Astrocyte of the spinal cord (primary cell): ENCODE results near the gene RPTOR.

Experiments
- DNase-seq: peaks from one replicate; pipeline ENCODE4 v3.0.0; 2011; ENCODE audit warnings: low read depth, low spot score
- H3K4me3 ChIP-seq: 2 replicates; pipeline ENCODE4 v1.5.1; 2011; ENCODE audit warnings: low read depth, mild to moderate bottlenecking, low read length, moderate library complexity
- in situ Hi-C: cut with HindIII; loops from 2 replicates; pipeline ENCODE4 v1.10.0; 2017; ENCODE audit warnings: low sequenced_read_pairs
- TF ChIP-seq, protein P1 (sequence below): IDR thresholded peaks from 2 replicates; pipeline ENCODE4 v1.5.1; 2012; ENCODE audit warnings: low read depth, mild to moderate bottlenecking, low read length, inconsistent platforms

Gene RPTOR

DNA sequence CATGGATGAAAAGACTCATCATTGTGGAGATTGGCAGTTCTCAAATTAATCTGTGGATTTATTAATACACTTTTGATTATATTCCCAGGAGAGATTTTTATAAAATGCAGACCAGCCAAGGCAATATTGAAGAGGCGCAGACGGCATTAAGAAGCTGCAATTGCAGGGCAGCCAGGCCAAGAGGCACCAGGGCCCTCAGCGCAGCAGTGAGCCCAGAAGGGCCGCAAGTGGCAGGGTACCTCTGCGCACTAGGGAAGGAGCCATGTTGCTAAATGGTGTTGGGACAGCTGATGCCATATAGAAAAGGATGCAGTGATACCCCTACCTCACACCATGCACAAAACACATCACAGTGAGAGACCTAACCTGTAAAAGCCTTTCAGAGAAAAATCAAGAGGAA, 410.4 kb downstream of the RPTOR start:
- DNase-seq, result no peak
- in situ Hi-C loops, result no loop called here
- no peak overlapping the region for H3K4me3 ChIP-seq
- TF ChIP-seq, protein P1, sequence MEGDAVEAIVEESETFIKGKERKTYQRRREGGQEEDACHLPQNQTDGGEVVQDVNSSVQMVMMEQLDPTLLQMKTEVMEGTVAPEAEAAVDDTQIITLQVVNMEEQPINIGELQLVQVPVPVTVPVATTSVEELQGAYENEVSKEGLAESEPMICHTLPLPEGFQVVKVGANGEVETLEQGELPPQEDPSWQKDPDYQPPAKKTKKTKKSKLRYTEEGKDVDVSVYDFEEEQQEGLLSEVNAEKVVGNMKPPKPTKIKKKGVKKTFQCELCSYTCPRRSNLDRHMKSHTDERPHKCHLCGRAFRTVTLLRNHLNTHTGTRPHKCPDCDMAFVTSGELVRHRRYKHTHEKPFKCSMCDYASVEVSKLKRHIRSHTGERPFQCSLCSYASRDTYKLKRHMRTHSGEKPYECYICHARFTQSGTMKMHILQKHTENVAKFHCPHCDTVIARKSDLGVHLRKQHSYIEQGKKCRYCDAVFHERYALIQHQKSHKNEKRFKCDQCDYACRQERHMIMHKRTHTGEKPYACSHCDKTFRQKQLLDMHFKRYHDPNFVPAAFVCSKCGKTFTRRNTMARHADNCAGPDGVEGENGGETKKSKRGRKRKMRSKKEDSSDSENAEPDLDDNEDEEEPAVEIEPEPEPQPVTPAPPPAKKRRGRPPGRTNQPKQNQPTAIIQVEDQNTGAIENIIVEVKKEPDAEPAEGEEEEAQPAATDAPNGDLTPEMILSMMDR, result no peak

DNA sequence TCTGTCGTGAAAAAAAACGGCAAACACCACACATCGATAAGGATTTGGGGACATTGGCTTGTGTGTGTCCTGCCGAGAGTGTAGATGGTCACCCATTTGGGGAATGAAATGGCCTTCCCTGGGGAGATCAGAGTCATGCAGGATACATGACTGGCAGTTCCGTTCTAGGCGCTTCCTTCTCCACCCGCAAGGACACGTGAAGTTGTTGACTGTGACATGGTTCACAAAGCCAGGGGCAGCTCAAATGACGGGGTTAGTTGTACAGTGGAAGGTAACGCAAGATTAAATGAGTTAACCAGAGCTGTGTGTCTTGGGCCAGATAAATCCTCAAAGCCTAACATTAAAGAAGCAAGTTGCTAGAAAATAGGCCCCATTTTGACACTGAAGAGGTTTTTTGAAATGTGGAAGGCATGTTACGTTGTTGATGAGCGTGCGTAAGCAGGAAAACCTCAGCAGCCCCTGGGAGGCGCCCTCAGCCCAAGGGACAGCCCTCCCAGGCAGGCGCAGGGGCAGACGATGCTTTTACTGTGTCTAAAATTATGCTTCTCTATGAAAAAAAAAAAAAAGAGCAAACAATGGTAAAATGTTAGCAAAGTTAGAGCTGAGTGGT, 411.1 kb downstream of the RPTOR start:
- in situ Hi-C loops, result no loop called here
- no peak for DNase-seq
- H3K4me3 ChIP-seq, result no peak overlapping the region
- TF ChIP-seq, protein P1, result no peak

DNA sequence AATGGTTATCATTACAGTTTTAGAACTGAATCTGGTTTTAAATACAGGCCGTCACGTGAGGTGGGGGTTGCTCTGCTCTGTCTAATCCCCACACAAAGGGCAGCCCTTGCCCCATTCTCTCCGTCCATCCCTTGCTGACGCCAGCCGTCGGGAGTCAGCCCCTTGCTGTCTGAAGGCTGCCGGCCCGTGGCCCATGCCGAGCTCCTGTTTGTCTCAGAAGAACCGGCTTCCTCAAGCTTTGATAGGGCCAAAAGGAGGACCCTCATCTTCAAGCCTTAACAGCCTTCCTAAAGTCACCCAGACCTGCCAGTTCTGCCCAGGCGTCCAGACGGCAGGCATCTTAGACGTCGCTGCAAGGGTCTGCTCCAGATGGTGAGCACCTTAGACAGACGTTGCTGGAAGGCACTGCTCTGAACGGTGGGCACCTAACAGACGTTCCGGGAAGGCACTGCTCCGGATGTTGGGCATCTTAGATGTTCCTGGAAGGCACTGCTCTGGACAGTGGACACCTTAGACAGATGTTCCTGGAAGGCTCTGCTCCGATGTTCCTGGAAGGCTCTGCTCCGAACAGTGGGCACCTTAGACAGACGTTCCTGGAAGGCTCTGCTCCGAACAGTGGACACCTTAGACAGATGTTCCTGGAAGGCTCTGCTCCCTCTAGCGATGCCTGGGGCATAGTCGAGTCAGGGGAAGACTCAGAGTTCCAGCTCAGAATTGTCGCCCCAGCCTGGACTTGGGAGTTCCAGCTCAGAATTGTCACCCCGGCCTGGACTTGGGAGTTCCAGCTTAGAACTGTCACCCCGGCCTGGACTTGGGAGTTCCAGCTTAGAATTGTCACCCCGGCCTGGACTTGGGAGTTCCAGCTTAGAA, 411.9 kb downstream of the RPTOR start:
- H3K4me3 ChIP-seq, result no peak overlapping the region
- TF ChIP-seq, protein P1, result no peak
- DNase-seq, result no peak
- in situ Hi-C loops, result no loop called here

DNA sequence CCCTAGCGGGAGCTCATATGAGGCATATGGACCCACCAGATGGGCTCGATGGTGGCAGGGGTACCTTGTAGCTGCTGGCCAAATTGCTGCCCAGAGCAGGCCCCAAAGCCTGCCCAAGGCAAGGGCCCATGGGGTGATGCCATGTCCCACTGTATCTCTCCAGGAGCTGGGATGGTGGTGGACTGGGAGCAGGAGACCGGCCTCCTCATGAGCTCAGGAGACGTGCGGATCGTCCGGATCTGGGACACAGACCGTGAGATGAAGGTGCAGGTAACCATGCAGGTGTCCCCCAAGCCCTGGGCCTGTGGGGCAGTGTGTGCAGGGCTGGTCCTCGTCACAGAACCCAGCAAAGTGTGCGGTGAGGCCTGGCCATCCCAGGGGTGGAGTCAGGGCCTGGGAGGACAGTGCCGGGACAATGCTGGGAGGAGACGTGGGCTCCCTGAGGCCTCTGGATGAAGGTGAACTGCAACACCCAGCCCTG, 412.9 kb downstream of the RPTOR start:
- in situ Hi-C loops, result no loop called here
- TF ChIP-seq, protein P1, result no peak
- H3K4me3 ChIP-seq, result no peak overlapping the region
- DNase-seq, result no peak

DNA sequence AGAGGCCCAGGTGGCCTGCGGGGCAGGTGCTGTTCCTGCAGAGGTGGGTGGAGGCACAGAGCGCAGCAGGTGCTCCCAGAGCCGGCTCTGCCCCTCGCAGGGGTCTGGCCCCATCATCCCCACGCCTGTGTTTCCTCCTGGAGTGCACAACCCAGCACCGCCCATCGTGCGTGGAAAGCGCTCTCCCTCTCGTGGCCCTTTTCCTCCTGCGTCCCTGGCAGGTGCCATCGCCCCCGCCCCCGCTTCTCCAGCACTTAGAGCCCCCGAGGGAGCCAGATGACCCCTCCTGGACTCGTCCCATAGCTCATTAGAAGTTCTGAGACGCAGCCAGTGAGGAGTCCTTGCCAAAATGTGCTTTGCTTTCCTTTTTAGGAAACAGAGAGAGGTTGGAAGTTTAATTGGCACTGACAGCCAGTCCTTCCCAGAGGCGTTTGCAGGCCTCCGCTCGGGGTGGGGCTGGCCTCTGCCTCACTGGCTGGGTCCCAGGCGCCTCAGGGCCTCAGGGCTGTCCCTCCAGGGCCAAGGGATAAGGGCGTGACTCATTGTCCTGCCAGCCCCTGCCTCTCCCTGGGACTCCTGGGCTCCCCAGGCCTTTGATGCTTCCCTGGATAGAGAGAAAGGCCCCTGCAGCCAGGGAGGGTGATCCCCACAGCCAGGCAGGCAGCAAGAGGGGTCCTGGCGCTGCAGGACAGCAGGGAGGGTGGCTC, 414.8 kb downstream of the RPTOR start:
- TF ChIP-seq, protein P1, result no peak
- in situ Hi-C loops, result no loop called here
- DNase-seq, result peak; percentile 52
- H3K4me3 ChIP-seq, result no peak overlapping the region

DNA sequence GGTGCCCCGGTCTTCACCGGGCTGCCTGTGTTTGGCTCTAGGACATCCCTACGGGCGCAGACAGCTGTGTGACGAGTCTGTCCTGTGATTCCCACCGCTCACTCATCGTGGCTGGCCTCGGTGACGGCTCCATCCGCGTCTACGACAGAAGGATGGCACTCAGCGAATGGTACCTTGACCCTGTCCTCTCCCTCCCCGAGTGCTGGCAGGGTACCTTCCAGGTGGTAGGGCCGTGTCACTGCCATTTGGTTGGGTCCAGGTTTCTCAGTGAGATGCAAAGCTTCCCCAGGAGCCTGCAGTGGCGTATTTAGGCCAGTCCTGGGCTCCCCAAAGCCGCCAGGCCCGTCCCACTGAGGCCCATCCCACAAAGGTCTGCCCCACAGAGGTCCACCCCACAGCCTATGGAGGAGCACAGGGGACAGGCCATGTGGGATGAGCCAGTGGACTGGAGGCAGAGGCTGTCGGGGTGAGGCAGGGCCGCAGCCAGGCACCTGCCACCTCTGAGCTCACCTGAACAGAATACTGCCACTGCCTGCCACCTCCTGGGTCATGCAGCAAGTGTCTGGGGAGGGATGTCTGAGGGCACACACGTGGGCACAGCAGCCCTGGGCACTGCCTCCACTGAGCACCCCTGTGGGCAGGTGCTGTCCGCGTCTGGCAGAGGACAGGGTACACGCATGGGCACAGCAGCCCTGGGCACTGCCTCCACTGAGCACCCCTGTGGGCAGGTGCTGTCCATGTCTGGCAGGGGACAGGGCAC, 415.6 kb downstream of the RPTOR start:
- no peak overlapping the region for H3K4me3 ChIP-seq
- TF ChIP-seq, protein P1, result no peak
- no peak for DNase-seq
- in situ Hi-C loops, result no loop called here
